ENCODE data around the gene GADD45A.
A peak's percentile ranks its signal among the peaks of the same experiment; 100 is the strongest.
"Not testable (repeated sequence)": the region's sequence is repeated elsewhere in the genome, so short reads cannot be mapped to it uniquely, and the experiment has no call there.

Gene GADD45A, protein sequence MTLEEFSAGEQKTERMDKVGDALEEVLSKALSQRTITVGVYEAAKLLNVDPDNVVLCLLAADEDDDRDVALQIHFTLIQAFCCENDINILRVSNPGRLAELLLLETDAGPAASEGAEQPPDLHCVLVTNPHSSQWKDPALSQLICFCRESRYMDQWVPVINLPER

GRCh38 chr1:67685067-67685557 lies at the start of gene GADD45A:
TSS of gene GADD45A (plus strand) at chr1:67685201. CDS start at chr1:67685495, 294 bp downstream.
- peak; percentile 97 for DNase-seq (ENCODE audit: low read depth)

DNA sequence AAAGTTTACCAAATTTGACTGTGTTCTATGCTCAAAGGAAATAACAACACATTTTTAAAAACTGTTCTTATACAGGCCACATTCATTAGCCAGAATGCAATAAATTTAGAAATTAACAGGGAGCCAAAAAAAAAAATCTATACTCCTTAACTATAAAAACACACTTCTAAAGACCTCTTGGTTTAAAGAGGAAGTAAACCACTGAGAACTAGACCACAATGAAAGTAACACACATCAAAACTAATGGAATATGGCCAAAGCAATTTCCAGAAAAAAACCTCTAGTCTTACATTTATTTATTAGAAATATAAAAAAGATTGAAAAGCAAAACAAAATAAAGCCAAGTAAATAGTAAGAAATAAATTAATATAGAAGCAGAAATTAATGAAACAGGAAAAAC lies 48.9 kb upstream of the GADD45A start:
- DNase-seq (ENCODE audit: low read depth): no peak

- no peak for DNase-seq (ENCODE audit: low read depth)
These were observed 45.6 kb upstream of the GADD45A start for GRCh38 chr1:67639361-67639760.

- DNase-seq (ENCODE audit: low read depth): no peak
These were observed 42.4 kb upstream of the GADD45A start for GRCh38 chr1:67642629-67643028.

DNA sequence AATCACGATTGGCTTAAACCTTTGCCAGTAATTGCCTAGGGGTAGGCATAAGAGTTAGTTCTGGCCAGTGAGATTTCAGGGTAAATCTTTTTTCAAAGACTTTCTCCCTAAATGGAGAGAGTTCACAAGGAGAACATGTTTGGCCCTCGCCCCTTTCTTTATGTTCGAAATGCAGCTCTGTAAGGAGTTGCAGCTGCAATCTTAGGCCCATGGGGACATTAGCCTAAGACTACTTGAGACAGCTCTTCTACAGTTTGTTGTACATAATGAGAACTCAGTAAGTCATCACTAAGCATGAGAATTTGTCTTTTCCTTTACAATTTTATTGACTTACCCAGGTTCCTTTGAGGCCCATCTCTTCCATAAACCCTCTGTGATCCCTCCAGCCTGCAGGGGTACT lies 40.4 kb upstream of the GADD45A start:
- no peak for DNase-seq (ENCODE audit: low read depth)

- no peak for DNase-seq (ENCODE audit: low read depth)
These were observed 39.4 kb upstream of the GADD45A start for GRCh38 chr1:67645495-67646144.

DNA sequence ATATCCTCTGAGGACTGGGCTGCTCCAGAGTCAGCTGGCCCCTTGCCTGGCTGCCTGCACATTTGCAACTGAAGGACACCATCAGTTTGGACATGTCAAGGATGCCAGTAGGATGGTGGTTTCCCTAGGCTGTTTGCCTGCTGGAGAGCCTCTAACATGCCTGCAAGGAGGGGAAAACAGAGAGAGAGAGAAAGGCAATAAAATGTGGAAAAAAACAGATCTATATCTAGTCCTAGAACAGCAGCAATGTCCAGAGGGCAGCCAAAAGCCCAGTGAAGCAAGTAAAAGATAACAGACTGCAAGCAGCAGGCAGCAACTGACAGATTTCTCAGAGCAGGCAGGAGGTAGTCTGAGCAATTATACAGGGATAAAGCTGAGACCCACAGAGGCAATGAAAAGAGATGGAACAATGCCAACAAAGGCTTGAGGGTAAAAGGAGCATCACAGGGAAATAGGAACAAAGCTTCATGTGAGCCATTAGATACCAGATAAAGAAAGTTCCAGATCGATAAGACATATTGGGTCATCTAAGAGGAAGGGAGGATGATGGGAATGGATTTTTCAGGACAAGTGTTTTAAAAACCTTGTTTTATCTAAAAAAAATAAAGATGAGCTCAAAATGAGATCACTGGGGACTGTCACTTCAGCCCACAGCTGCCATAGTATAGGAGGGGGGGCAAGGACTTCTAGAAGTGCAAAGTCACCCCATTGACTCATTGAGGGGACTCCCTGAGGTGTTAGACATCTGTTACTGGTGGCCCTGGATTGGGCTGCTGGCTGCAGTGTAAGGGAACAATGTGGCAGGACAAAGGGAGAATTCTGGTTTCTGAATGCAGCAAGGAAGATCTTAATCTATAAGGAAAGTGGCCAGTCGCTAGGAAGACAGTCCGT lies 38.6 kb upstream of the GADD45A start:
- no peak for DNase-seq (ENCODE audit: low read depth)

DNA sequence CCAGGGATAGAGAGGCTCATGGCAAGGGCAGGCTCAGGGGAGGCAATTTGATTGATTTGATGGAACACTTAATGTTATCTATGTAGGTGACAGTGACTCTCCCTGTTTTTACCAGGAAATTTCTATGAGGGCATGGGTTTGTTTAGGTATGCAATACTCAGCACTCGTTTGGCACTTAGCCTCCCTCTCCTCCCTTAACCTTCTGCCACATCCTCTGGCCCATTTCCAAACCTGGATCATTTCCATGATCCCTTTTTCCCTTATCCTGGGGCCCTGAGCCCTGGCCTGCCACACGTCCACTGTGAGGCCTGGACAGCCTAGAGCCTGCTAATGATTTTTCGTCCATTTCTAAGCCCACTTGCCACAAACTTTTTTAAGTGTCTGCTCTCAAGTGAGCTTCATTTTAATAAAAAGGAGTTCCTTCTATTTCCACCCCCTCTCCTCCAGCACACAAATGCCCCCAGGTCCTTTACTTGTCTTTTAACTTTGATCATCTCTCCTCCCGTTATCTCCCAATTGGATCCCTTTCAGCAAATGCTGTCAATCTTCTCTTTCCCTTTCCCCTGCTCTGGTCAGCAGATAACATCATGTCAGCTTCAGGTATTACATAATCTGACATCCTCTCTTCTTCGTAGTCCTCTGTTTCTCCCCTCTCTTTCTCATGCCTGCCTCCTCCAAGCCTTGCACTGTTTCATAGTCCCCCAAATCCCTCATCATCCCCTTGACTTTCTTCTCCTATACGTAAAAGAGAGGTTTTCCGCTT lies 37.8 kb upstream of the GADD45A start:
- DNase-seq (ENCODE audit: low read depth): no peak

- DNase-seq (ENCODE audit: low read depth): no peak
These were observed 37.1 kb upstream of the GADD45A start for GRCh38 chr1:67647814-67648358.

GRCh38 chr1:67648582-67649326 lies 36.2 kb upstream of the GADD45A start:
- DNase-seq (ENCODE audit: low read depth): no peak

GRCh38 chr1:67650061-67650460 lies 34.9 kb upstream of the GADD45A start:
- no peak for DNase-seq (ENCODE audit: low read depth)

DNA sequence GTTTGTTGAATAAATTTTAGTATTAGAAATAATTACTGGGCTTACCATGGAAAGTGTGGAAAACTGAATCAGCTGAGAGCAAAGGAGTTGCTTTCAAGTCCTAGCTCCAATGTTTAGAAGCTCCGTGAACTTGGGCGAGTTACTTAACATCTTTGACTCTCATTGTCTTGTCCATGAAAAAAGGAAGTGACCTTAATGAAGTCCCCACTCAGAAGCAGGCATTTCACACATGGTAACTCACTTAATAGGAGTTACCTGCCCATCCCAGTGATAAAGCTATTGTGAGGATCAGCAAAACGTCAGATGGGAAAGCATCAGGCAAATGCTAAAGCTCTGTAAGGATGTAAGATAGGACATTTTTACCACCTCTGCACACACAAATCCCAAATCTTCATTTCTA lies 34.0 kb upstream of the GADD45A start:
- DNase-seq (ENCODE audit: low read depth): no peak

- no peak for DNase-seq (ENCODE audit: low read depth)
These were observed 32.2 kb upstream of the GADD45A start for GRCh38 chr1:67652800-67653199.

DNA sequence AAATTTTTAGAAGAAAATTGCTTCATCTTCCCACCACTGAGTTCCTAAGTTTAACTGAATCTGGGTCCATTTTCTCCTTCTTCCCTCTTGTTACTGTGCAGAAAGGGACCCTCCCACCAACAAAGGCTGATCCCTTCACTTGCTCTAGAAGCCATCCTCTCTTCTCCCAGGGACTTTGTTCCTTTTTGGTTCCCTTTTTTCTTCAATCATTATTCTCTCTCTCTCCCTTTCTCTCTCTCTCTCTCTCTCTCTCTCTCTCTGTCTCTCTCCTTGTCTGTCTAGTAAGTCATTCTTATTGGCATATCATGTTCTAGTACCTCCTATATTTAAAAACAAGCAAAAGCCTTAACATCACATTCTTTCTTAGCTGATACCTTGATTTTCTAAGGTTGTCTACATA lies 31.7 kb upstream of the GADD45A start:
- no peak for DNase-seq (ENCODE audit: low read depth)

DNA sequence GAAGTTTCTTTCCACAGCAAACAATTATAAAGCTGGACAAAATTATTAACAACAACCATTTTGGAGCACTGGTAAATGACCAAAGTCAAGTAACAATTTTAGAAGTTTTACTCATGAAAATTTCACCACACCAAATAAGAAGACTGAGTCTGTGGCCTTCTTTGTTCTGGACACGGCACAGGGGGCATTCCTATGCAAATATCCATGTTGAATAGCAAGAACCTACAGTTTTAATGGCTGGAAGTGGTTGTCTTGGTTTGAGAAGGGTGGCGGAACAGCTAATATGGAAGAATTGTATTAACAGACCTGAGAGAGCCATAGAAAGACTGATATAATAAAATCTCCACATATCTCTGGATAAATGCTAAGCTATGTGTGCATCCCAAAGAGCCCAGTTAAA lies 29.4 kb upstream of the GADD45A start:
- DNase-seq (ENCODE audit: low read depth): no peak

GRCh38 chr1:67657152-67657551 lies 27.8 kb upstream of the GADD45A start:
- DNase-seq (ENCODE audit: low read depth): not testable (repeated sequence)

DNA sequence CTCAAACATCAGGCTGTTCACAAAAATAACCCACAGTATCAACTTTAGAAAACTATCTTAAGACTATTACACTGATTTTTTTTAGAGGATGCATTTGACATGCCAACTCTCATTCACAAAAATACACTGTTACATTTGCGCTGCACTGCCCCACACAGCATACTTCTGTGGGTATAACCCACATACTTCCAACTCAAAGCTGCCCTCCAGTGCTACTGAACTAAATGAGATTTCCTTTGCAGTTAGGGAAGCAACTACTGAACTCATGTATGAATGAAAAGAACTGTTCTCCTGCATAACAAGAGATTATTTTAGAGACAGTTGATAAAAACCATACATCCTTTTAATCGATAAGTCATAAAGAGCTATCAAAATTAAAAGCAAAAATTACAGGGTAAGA lies 25.8 kb upstream of the GADD45A start:
- DNase-seq (ENCODE audit: low read depth): no peak

DNA sequence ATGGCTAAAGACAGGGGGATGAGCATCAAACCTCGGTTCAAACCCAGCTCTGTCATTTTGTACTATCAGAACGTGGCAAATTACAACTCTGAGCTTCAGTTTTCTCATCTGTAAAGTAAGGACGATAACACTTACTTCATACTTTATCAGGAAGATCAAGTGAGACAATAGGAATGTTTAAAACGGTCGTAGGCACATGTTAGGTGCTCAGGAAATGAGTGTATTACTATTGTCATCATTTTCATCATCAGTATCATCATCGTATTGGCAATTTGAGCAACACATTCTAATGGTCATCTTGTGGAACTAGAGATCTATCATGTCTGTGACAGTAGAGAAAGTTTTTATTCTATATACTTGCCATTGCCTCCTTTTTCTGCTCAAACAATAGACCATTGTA lies 22.1 kb upstream of the GADD45A start:
- DNase-seq (ENCODE audit: low read depth): no peak

DNA sequence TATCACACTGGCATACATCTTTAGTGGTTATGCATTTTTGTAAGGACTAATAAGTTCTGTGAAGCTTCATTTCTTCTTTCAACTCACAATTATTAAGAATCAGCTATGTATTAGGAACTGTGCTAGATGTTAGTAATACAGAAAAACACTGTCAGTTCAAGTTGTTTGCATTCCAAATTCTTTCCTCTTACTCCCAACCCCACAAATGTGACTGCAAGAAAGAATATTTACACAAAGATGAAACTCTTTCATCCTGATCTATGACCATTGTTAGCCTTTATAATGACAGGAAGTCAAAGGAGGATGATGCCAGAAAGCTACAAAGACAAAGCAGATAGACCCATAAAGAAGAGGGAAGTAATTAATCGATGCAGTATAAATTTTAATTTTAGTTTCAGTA lies 21.0 kb upstream of the GADD45A start:
- DNase-seq (ENCODE audit: low read depth): no peak

GRCh38 chr1:67665307-67665706 lies 19.7 kb upstream of the GADD45A start:
- DNase-seq (ENCODE audit: low read depth): not testable (repeated sequence)

GRCh38 chr1:67666636-67667035 lies 18.4 kb upstream of the GADD45A start:
- DNase-seq (ENCODE audit: low read depth): no peak

Measured in CMK (cell line).